HG03354 (cell line): ENCODE measurements around the gene PANK1.
"Not testable (repeated sequence)": the region's sequence is repeated elsewhere in the genome, so short reads cannot be mapped to it uniquely, and the experiment has no call there.

Experiments used
- ATAC-seq: cut with Tn5 transposase; IDR thresholded peaks from one replicate; pipeline ENCODE4 v1.9.1; 2021; ENCODE audit warnings: mild to moderate bottlenecking; ENCODE audit not compliant: unreplicated experiment, poor library complexity, severe bottlenecking

PANK1 gene

DNA sequence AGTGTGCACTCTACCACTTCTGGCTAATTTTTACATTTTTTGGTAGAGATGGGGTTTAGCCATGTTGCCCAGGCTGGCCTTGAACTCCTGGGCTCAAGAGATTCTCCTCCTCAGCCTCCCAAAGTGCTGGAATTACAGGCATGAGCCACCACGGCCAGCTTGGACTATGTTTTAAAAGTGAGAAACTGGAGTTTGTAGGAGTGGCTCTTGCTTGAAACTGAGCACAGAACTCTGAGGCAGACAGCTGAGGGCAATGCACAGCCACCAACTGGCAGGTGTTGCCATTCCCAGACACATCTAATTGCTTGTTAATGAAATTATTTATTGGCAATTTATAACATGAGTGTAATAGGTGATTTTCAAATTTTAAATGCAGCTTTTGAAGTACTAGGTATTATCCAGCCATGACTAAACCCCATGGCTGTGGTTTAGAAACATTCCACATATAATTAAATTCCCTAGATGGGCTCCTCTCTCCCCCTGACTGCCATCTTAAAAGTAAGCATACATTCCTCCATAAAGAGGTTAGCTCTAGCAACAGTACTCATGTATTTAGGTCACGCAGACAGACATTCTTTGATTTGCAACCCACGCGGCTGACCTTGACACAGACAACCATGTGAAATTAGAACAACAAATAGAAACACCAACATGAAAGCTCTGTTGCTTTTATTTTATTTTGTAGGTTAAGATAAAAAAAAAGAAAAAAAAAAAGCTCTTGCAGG is 19.8 kb downstream of the PANK1 start:
- ATAC-seq = no peak

DNA sequence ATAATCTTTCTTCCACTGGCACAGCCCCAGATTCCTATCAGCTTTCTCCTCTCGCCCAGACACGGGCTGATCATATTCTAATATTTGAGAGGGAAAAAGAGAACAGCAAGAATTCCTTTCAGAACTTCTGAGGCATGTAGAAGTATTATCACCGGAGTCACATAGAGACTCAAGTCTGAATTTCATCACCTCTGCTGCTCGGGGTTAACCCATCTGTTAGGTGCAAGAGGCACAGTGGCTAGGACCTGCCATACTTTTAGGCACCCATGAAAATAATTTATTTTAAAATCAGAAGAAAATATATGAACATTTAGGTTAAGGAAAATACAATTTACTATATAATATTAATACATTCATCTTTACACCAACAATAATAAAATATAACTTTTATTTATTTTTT is 21.0 kb downstream of the PANK1 start:
- ATAC-seq = no peak

DNA sequence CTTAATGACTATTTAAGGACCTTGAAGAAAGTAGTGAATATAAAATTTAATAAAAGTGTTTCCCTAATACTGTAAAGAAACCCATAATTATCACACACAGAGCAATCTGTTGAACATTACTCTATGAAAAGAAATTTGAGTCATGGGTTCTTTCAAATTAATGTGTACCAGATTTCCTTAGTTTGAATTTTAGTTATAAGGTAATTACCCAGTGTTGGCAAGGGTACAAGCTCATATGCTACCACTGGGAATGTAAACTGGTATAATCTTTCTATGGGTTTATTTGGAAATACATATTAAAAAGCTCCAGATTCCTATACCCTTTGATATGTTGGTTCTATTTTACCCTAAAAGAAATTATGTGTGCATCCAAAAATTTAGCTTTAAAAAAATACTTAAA is 22.9 kb downstream of the PANK1 start:
- no peak for ATAC-seq

DNA sequence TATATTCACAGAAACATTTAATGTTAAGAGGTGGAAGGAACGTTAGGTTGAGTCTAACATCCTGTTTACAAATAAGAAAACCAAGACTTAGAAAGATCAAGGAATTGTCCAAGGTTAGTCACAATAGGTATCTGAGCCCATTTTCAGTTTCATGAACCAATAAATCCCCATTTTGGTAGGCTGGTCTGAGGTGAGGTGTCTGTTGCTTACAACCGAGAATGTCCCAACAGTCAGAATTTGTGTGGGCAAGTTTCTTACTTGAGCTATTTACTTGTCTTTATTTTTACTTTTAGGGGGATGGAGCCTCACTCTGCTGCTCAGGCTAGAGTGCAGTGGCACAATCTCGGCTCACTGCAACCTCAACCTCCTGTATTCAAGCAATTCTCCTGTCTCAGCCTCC is 23.6 kb downstream of the PANK1 start:
- no peak for ATAC-seq

DNA sequence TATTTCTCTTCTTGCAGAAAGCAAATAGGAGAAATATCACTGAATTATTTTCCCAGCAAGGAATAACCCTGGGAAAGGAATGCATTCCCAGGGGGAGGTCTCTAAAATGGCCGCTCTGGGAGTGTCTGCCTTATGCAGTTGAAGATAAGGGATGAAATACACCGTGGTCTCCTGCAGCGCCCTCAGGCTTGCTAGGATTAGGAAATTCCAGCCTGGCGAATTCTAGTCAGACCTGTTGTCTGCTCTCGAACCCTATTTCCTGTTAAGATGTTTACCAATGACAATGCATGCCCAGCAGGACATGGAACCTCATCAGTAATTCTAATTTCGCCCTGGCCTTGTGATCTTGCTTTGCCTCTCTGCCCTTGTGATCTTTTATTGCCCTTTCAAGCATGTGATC is 24.7 kb downstream of the PANK1 start:
- ATAC-seq = not testable (repeated sequence)

DNA sequence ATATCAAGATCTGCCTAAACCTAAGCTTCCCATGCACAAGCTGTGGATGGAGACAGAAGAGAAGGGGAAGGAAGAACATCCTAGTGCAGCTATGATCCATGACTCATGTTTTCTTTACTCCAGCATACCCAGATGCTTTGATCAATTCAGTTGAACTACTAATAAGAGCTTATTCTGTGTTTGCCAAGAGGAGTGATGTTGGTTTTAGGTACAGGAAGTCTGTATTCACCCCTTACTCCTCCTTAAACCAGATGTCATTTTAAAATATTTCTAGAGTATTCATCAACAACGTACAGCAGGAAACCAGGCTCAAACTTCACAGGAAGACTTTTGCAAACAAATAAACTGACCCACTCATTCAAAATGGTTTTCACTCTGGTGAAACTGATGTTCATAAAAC is 29.2 kb downstream of the PANK1 start:
- no peak for ATAC-seq

DNA sequence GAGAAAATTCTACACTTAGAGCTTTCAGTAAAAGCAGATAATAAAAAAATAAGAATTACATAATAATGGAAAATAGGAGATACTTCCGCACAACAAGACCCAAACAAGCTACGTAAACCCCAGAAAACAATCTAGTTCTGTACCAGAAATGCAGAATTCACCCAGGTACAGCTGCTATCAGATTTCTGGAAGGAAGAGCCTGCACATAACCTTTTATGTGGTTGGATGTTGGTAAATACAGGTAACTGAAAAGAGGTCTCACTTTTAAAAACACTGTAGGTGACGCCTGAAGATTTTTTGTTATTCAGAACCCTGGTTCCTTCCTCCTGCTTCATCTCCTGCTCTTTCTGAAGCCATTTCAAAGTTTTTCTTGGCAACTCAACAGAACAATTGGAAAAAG is 29.9 kb downstream of the PANK1 start:
- no peak for ATAC-seq

DNA sequence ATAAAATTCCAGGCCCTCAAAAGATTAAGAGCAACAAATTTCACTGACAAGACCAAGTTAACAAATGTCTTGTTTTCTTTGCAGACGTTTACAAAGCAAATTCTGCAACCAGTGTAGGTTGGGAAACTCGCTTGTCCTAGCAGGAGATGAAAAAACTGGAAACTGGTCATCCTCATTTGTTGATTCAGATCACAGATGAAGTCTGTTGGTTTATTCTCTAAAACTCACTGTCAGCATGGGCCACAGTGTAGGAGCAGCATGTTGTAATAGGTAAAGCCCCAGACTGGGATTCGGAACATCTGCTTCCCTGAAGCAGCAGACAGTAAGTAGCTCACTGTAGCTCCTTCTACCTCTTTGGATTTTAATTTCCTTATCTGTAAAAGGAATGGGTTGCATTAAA is 31.5 kb downstream of the PANK1 start:
- no peak for ATAC-seq

DNA sequence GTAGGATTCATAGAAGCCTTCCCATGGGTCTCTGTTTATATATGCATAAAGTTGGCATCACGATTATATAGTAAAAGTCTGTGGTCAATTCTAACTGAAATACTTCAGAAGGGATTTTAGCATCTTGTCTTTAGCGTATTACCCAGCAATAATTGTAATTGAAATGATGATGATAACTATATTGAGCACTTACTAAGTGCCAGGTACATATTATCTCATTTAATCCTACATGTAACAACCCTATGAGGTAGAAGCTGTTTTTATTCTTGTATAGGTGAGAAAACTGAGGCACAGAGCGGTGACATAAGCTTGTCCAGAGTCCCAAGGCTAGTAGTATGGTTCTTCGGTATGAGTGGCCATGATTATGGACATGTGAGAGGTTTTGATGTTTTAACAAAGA is 33.8 kb downstream of the PANK1 start:
- no peak for ATAC-seq

DNA sequence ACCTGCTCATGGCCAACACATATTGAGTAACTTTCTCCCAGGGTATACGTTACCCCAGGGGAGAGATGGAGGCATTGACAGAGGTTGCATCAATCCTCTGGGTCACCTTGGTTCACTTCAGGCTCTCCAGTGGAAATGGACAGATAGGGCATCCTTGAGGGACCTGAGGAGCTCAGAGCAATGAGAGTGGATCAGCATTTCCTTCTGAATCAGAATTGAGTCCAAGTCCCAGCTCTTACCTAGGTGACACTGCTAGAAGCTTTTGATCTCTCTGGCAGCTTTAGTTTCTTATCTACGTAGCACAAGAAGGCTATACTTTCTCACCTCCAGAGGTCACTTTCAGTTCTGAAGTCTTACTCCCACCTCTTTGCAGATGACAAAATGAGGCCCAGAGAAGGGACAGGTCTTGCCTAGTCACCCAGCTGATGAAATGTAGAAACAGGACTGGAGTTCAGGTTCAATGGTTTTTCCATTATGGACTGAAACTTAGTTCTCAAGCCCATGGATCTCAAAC is 35.2 kb downstream of the PANK1 start:
- peak; percentile 88 for ATAC-seq

DNA sequence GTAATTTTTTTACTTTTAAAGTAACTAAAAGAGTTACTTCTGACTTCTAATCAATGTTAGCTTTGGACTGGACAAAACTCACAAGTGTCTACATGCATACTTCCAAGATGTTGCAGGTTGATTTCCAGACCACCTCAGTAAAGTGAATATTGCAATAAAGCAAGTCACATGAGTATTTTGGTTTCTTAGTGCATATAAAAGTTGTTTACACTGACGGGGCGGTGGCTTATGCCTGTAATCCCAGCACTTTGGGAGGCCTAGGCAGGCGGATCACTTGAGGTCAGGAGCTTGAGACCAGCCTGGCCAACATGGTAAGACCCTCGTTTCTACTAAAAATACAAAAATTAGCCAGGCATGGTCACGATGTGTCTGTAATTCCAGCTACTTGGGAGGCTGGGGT is 40.8 kb downstream of the PANK1 start:
- no peak for ATAC-seq

DNA sequence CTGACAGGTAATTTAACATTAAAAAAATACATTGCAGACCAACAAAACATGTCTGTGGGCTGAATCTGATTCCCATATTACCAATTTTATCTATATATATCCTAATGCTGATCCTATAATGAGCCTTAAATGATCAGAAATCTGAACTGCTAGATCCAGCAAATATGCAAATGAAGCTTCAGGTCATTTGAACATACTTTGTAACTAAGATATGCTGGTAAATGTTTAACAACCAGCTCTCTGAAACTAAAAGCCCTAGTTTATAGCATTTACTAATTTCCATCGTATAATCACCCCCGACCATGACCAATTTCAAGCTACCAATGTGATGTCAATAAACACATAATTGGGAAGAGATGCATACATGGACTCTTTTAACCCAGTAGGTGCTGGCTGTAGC is 42.1 kb downstream of the PANK1 start:
- no peak for ATAC-seq

DNA sequence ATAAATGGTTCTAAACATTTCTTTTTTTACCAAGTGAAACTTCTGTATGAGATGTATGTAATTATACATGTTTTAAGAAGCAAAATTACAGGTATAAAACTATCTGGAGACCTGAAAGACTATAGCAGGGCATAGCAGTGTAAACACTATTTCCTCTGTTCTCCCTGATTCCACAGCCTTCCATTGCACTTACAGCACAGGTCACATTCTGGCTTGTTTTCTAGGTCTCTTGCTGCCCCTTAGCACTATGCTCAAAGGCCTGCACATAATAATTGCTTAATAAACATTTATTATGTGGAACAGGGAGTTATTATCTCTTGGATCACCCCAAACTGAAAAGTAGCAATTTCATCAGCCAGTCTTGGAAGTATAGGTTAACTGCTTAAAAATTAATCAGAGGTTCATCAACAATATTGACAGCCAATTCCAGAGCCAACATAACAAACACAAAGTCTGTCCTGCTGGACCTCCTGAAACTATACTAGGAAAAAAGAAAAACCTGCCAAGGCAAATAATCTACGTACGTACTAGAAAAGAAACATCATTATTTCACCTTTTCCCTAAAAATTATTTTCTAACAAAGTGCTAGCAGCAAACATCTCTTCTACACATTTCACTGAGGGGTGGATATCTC is 43.2 kb downstream of the PANK1 start:
- ATAC-seq = no peak

DNA sequence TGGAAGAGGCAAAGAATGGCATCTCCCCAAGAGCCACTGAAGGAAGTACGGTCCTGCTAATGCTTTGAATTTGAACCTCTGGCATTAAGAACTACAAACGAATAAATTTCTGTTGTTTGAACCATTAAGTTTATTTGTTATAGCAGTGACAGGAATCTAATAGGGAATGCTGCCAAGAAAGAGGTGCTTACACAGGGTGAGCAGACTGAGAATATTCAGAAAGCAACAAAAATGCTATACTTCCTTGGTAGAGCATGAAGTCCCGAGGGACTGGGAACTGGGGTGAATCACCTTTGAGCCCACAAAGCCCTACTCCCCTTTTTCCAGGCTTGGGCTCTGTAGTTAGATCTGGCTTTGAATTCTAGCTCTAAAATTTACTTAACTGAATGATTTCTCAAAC is 45.0 kb downstream of the PANK1 start:
- ATAC-seq = no peak

DNA sequence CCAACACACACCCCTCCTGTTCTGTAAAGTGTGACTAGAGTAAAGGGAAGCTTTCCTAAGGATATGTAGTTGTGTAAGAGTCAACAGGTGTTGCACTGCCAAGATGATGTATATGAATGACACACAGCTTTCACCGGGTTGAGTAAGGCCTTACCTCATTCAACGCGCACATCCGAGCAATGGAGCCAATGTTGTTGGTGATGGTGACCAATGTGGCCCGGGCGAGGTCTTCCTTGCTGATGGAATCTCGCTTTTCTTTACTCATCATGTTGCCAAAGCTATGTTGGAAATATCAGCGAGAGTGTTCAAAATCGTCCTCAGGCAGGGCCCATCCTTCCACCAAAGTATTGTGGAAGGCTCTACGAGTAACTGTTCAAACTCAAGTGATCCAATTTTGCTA is 52.0 kb downstream of the PANK1 start:
- no peak for ATAC-seq

DNA sequence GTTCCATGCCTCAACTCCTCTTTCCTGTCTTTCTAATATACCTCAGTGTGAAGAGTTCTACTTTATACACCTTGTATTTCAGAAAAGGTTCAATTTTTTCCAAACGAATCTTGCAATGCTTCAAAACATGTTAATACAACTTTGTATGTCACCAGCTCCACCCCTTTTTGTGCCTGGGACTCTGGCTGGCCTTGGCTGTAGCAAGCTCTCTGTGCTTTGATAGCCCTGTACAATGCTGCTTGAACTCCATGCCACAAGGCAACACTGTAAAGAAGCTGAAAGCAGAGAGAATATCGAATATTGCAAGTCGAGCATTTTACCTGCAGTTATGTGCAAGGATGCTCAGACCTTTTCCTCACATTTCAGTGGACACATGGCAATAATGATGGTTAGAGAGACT is 52.5 kb downstream of the PANK1 start:
- no peak for ATAC-seq

DNA sequence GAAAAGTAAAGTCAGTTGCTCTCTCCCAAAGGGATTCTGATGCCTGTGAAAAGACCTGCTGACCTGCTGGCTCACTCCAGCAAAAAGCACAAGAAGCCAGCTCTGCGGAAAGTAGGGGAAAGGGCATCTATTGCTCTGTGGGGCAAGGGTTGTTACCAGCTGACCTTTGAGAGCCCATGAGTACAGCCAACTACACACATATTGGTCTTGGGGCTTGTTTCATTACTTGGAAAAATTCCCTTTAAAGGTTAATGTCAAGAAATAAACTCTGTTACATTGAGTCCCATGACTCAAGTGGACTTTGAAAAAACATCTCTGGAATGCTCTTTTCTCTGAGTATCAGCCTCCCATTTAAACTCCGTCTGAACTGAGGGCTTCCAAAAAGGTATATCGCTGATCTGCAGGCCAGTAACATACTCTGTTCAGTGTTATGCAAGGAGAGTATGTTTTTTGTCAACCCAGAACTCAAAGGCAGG is 53.2 kb downstream of the PANK1 start:
- ATAC-seq = no peak

DNA sequence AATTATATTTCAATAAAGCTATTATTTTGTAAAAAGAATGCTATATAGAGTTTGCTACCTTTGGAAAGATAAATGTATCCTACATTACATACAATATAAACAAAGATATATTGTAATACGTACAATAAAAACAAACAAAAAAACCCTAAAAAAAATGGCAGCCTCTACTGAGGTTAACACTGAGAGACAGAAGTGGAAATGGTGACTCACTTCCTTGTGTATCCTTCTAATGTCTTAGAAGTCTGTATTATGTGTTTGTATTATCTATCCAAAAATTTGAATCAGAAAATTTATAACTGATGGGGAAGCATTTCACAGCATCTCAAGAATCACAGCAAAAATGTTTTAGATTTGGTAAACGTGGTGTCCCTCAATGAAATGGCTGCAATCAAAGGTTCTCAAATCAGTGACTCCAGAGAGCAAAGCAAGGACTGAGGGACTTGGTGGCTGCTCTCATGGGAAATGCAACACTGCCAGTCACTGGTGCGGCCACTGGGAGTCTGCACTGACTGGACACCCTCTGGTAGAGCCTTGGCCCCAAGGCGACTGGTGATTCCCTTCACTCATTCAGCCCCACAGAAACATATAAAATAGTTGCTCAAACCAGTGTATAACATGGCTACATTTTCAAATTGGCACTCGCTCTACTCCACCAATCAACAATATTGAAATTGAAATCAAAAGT is 53.8 kb downstream of the PANK1 start:
- ATAC-seq = no peak

DNA sequence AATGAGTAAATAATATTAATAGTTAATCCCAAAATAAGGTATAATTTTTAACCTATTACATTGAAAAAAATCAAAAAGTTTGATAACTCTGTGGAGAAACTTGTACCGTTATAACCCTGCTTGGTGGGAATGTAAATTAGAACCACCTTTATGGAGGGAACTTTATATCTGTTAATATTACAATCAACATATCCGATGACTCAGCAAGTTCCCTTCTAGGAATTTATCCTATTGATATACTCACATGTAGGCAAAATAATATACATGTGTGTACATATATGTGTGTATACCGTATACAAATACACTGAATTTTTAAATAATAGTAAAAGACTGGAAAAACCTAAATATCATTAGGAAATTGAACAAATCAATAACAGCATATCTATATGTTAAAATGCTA is 54.7 kb downstream of the PANK1 start:
- ATAC-seq = no peak

DNA sequence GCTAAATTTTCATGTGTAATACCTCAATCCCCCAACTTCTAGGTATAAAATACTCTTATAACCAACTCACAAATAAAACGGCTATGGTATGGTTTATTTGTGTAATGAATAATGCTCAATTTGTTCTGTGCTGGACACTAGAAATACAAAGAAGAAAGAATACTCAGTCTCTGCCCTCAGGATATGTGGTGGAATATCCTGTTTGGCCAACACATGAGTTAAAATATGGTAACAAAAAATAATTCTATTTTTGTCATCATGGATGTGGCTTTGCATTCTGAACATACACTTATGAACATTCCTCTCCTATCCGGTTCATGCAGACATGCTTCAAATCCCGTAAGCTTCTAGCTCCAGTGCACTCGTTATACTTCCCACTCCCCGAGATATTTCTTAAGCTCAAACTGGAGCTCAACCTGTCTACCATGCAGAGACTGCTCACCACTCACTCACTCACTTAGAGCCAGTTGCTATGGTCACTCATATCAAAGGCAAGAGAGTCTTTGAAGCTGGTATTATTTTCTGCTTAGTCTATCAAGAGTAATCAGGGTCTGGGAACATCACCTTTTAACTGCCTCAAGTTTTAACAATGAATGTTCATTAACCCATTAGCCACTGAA is 55.8 kb downstream of the PANK1 start:
- ATAC-seq = no peak
